ENCODE results near the gene EPHA6. TPM values are rescaled to one million over a fixed set of nuclear protein-coding genes. Genes with fewer than 3 reads are reported as not detected.

EPHA6 gene
- total and polyA plus RNA-seq, 2 donors (not counting 3 experiments of a cell fraction or from before 2014, with no cell fraction given), result not detected

DNA sequence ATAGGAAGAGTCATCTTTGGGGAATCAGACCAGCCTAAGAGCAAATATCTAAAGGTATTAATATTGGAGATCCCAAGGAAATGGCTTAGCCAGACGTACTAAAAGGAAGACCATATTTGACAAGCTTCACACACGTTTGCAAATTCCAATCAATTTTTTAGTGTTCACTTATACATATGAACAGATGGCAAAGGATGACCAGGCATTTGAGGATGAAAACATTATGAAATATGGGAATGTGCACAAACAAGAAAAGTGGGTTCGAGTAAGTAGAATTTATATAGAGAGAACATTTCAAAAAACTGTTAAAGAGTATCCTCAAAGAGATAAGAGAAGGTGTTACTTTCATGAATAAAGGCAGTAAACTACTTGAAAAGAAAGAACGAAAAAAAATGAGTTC, 981.6 kb downstream of the EPHA6 start:
- FAIRE-seq, result no peak
- no peaks in the 10 kb centered on the region for H4K20me1 ChIP-seq (replicated peaks; ENCODE audit: control insufficient read depth, extremely low read depth, insufficient read depth, low read length)
- CTCF ChIA-PET, result interaction anchor here (1.0 to 6.2 kb wide), 5 partner anchors 26 to 231 kb away, joined by 3 to 138 read pairs (median 4); partner anchors contain the start of gene CRYBG3

More for the DNA sequence above, 981.6 kb downstream of the EPHA6 start:
- no peaks in the 10 kb centered on the region for H3K79me2 ChIP-seq (ENCODE audit: control insufficient read depth, insufficient read depth, low read length)
- H3K27me3 ChIP-seq (ENCODE audit: control insufficient read depth in 2 of 2, insufficient read depth in 2 of 2, low read length in 2 of 2), result no peaks in the 10 kb centered on the region
- no peak overlapping the region for H3K9ac ChIP-seq (replicated peaks; ENCODE audit: extremely low read depth, insufficient read depth, low read length)
- H2AFZ ChIP-seq (ENCODE audit: low read depth, low read length), result no peak overlapping the region
- H3K4me3 ChIP-seq (replicated peaks in 1 of 3; ENCODE audit: insufficient read depth in 1 of 3, low read depth in 1 of 3, low read length in 3 of 3), result no peak overlapping the region
- TF ChIP-seq FOS (IDR thresholded peaks at IDR 0.05; ENCODE audit: borderline replicate concordance, insufficient read depth, low read length), result no peak
- no peak for TF ChIP-seq POLR2AphosphoS5 (IDR thresholded peaks at IDR 0.05; ENCODE audit: insufficient read depth, low read depth, low read length)
- no peak for TF ChIP-seq JUN (IDR thresholded peaks at IDR 0.05; ENCODE audit: borderline replicate concordance, insufficient read depth, insufficient read length, low read depth)
- no peak for TF ChIP-seq EZH2 (IDR thresholded peaks at IDR 0.05; ENCODE audit: borderline replicate concordance, low read depth, low read length, severe bottlenecking)
- TF ChIP-seq, protein P1, sequence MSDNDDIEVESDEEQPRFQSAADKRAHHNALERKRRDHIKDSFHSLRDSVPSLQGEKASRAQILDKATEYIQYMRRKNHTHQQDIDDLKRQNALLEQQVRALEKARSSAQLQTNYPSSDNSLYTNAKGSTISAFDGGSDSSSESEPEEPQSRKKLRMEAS (IDR thresholded peaks at IDR 0.05; ENCODE audit: insufficient read depth, insufficient read length), result no peak
- TF ChIP-seq GATA2 (IDR thresholded peaks at IDR 0.05; ENCODE audit: insufficient read depth, insufficient read length, low read depth, low read length), result no peak
- no peak for TF ChIP-seq MYC (IDR thresholded peaks at IDR 0.05; ENCODE audit: low read depth, low read length)
- TF ChIP-seq POLR2A (IDR thresholded peaks at IDR 0.05; ENCODE audit: low read depth, low read length), result no peak
- TF ChIP-seq, protein P2, sequence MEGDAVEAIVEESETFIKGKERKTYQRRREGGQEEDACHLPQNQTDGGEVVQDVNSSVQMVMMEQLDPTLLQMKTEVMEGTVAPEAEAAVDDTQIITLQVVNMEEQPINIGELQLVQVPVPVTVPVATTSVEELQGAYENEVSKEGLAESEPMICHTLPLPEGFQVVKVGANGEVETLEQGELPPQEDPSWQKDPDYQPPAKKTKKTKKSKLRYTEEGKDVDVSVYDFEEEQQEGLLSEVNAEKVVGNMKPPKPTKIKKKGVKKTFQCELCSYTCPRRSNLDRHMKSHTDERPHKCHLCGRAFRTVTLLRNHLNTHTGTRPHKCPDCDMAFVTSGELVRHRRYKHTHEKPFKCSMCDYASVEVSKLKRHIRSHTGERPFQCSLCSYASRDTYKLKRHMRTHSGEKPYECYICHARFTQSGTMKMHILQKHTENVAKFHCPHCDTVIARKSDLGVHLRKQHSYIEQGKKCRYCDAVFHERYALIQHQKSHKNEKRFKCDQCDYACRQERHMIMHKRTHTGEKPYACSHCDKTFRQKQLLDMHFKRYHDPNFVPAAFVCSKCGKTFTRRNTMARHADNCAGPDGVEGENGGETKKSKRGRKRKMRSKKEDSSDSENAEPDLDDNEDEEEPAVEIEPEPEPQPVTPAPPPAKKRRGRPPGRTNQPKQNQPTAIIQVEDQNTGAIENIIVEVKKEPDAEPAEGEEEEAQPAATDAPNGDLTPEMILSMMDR (IDR thresholded peaks at IDR 0.05; ENCODE audit: extremely low read depth in 1 of 2, insufficient read depth in 1 of 2, low read depth in 1 of 2, low read length in 2 of 2), result no peak
- dilution Hi-C loops (cut with MboI; ENCODE audit: extremely low pct_ligation_motif_present, low sequenced_read_pairs), result no loop called here
- DNase-seq (ENCODE audit: low read depth, low spot score), result no peak
- BruUV-seq (replicated peaks), result no TSS peak
- POLR2A ChIA-PET, result no interaction called here
- no peak overlapping the region for H3K4me2 ChIP-seq (ENCODE audit: insufficient read depth, low read length)
- intact Hi-C loops (cut with micrococcal nuclease), result no loop called here
- H3K36me3 ChIP-seq (ENCODE audit: control insufficient read depth in 2 of 2, extremely low read depth in 1 of 2, insufficient read depth in 2 of 2, low read length in 2 of 2), result no peaks in the 10 kb centered on the region
- no peaks in the 10 kb centered on the region for H3K9me1 ChIP-seq (replicated peaks; ENCODE audit: control insufficient read depth, extremely low read depth, insufficient read depth, low read length)
- no peak overlapping the region for H3K27ac ChIP-seq (ENCODE audit: insufficient read depth, low read depth, low read length)
- H3K4me1 ChIP-seq (ENCODE audit: control insufficient read depth, extremely low read depth, insufficient read depth, low read length), result no peaks in the 10 kb centered on the region
- no peaks in the 10 kb centered on the region for H3K9me3 ChIP-seq (replicated peaks; ENCODE audit: control insufficient read depth, insufficient read depth, low read length)

Measured in endothelial cell of umbilical vein (primary cell).